Neural progenitor cell (in vitro differentiated cells): ENCODE data around the gene ITCH. TPM values are rescaled to one million over a fixed set of nuclear protein-coding genes. Genes with fewer than 3 reads are reported as not detected.
"Not testable (repeated sequence)": the region's sequence is repeated elsewhere in the genome, so short reads cannot be mapped to it uniquely, and the experiment has no call there.

Source experiments
- DNase-seq: peaks from one replicate; pipeline ENCODE4 v3.0.0-alpha.2; 2016; ENCODE audit warnings: low spot score
- H2AFZ ChIP-seq: fragments of 200-600 bp; sonication (generic); replicated peaks from 2 replicates; pipeline ENCODE4 v1.6.1; 2016; ENCODE audit warnings: antibody characterized with exemption
- H3F3A ChIP-seq: fragments of 200-600 bp; sonication (generic); 2 replicates; pipeline ENCODE4 v1.6.1; 2016; ENCODE audit warnings: antibody characterized with exemption, low read depth
- H3K27ac ChIP-seq: fragments of 200-600 bp; sonication (generic); 2 replicates; pipeline ENCODE4 v1.5.1; 2016; ENCODE audit warnings: mild to moderate bottlenecking
- H3K27me3 ChIP-seq: fragments of 200-600 bp; sonication (generic); 2 replicates; pipeline ENCODE4 v1.6.1; 2016; ENCODE audit warnings: mild to moderate bottlenecking, moderate library complexity
- H3K36me3 ChIP-seq: fragments of 200-600 bp; sonication (generic); 2 replicates; pipeline ENCODE4 v1.5.1; 2016
- H3K4me1 ChIP-seq: fragments of 200-600 bp; sonication (generic); 2 replicates; pipeline ENCODE4 v1.6.1; 2016; ENCODE audit warnings: mixed run types
- H3K4me2 ChIP-seq: fragments of 200-600 bp; sonication (generic); 2 replicates; pipeline ENCODE4 v1.6.1; 2016
- H3K4me3 ChIP-seq: fragments of 200-600 bp; sonication (generic); 2 replicates; pipeline ENCODE4 v1.5.1; 2016
- H3K79me2 ChIP-seq: fragments of 200-600 bp; sonication (generic); 2 replicates; pipeline ENCODE4 v1.6.1; 2016; ENCODE audit warnings: low read depth
- H3K9ac ChIP-seq: fragments of 200-600 bp; sonication (generic); 2 replicates; pipeline ENCODE4 v1.6.1; 2016
- H3K9me3 ChIP-seq: fragments of 200-600 bp; sonication (generic); 2 replicates; pipeline ENCODE4 v1.5.1; 2016; ENCODE audit warnings: low read depth
- H4K20me1 ChIP-seq: fragments of 200-600 bp; sonication (generic); 2 replicates; pipeline ENCODE4 v1.6.1; 2016; ENCODE audit warnings: low read depth
- H3K27ac Mint-ChIP-seq: 3 replicates; pipeline ENCODE4 v1.8.0; 2021; ENCODE audit warnings: mixed read lengths
- H3K27me3 Mint-ChIP-seq: 2 replicates; pipeline ENCODE4 v1.8.0; 2022; ENCODE audit warnings: low read depth, mild to moderate bottlenecking, inconsistent platforms, moderate library complexity, mixed read lengths; ENCODE audit not compliant: insufficient read depth
- H3K36me3 Mint-ChIP-seq: 3 replicates; pipeline ENCODE4 v1.8.0; 2021; ENCODE audit warnings: mixed read lengths
- H3K4me1 Mint-ChIP-seq: 3 replicates; pipeline ENCODE4 v1.8.0; 2021; ENCODE audit warnings: mixed read lengths
- H3K4me3 Mint-ChIP-seq: 3 replicates; pipeline ENCODE4 v1.8.0; 2021; ENCODE audit warnings: mild to moderate bottlenecking, moderate library complexity, mixed read lengths
- H3K9me3 Mint-ChIP-seq: 3 replicates; pipeline ENCODE4 v1.8.0; 2020; ENCODE audit warnings: mixed read lengths
- EZH2 ChIP-seq: fragments of 200-600 bp; sonication (generic); IDR thresholded peaks from 2 replicates; pipeline ENCODE4 v1.6.1; 2017; ENCODE audit warnings: antibody characterized with exemption, mild to moderate bottlenecking, moderate library complexity
- EZH2phosphoT487 ChIP-seq: fragments of 200-600 bp; sonication (generic); IDR thresholded peaks from 2 replicates; pipeline ENCODE4 v1.6.1; 2017; ENCODE audit warnings: antibody characterized with exemption
- total RNA-seq: library from RNA; depleted of rRNA; stranded (reverse); fragments of >200 nt; gene quantifications from 2 replicates; pipeline ENCODE4 v1.2.3, GENCODE V29; 2015; ENCODE audit warnings: low replicate concordance
- TF ChIP-seq, protein P1 (sequence below): fragments of 200-600 bp; sonication (generic); IDR thresholded peaks from 2 replicates; pipeline ENCODE4 v1.5.1; 2017; ENCODE audit warnings: antibody characterized with exemption, mild to moderate bottlenecking

The ITCH gene
- total RNA-seq, 1 donor from 2014 or later = 55.2 TPM

DNA sequence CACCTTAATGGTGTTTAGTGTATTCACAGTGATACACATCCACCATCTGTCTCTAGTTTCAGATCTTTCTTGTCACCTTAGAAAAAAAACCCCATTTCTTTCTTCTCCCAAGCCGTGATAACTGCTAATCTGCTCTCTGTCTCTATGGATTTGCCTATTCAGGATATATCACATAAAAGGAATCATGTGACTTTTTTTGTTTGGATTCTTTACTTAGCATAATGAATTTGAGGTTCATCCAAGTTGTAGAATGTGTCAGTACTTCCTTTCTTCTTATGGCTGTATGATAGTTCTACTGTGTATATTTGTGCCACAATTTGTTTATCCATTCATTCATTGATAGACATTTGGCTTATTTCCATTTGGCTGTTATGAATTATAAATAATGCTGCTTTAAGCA lies 57.1 kb downstream of the ITCH start:
- no peak overlapping the region for H3K9ac ChIP-seq
- no peak overlapping the region for H3K4me2 ChIP-seq
- H3K4me1 ChIP-seq = no peaks in the 10 kb centered on the region
- H3K36me3 ChIP-seq = peaks cover 9% of the 10 kb centered on the region
- Mint-ChIP-seq H3K4me1 (peaks cover 4% of the 10 kb centered on the region), H3K4me3 (no peak overlapping the region), H3K36me3 (peaks cover 41% of the 10 kb centered on the region), H3K27me3 (no peaks in the 10 kb centered on the region), H3K9me3 (no peaks in the 10 kb centered on the region), H3K27ac (no peak overlapping the region)
- no peak overlapping the region for H3K27ac ChIP-seq
- no peak overlapping the region for H3K4me3 ChIP-seq
- H3K9me3 ChIP-seq = no peaks in the 10 kb centered on the region
- H4K20me1 ChIP-seq = peaks cover 9% of the 10 kb centered on the region
- no peak for DNase-seq
- no peaks in the 10 kb centered on the region for H3F3A ChIP-seq
- no peak overlapping the region for H2AFZ ChIP-seq
- no peak for TF ChIP-seq EZH2
- no peaks in the 10 kb centered on the region for H3K27me3 ChIP-seq
- H3K79me2 ChIP-seq = peaks cover 6% of the 10 kb centered on the region

DNA sequence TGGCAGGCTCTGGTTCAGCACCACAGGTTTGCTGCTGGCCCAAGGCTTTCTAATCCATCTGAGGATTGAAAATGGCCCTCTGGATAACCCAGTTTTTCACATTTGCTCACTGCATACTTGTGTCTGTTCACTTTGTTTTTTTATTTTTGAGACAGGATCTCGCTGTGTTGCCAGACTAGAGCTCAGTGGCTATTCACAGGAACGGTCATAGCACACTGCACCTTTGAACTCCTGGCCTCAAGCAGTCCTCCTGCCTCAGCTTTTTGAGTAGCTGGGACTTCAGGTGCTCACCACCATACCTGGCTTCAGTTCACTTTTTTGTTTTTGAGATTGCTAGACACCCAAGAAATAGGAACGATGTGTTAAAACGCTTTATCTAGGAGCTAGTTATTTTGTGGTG lies 57.9 kb downstream of the ITCH start:
- Histone ChIP-seq H3K27me3 (no peaks in the 10 kb centered on the region), H3K4me1 (no peaks in the 10 kb centered on the region), H4K20me1 (peaks cover 9% of the 10 kb centered on the region), H3K4me3 (no peak overlapping the region), H3K4me2 (no peak overlapping the region), H3K9me3 (no peaks in the 10 kb centered on the region), H3K9ac (no peak overlapping the region), H3F3A (no peaks in the 10 kb centered on the region), H3K27ac (no peak overlapping the region), H3K79me2 (peaks cover 6% of the 10 kb centered on the region), H3K36me3 (peaks cover 9% of the 10 kb centered on the region), H2AFZ (no peak overlapping the region)
- no peak for DNase-seq
- Mint-ChIP-seq H3K27ac (peak overlapping the region; percentile 21), H3K4me1 (peaks cover 4% of the 10 kb centered on the region), H3K36me3 (peaks cover 45% of the 10 kb centered on the region), H3K9me3 (no peaks in the 10 kb centered on the region), H3K4me3 (no peak overlapping the region), H3K27me3 (no peaks in the 10 kb centered on the region)
- TF ChIP-seq, protein P1, sequence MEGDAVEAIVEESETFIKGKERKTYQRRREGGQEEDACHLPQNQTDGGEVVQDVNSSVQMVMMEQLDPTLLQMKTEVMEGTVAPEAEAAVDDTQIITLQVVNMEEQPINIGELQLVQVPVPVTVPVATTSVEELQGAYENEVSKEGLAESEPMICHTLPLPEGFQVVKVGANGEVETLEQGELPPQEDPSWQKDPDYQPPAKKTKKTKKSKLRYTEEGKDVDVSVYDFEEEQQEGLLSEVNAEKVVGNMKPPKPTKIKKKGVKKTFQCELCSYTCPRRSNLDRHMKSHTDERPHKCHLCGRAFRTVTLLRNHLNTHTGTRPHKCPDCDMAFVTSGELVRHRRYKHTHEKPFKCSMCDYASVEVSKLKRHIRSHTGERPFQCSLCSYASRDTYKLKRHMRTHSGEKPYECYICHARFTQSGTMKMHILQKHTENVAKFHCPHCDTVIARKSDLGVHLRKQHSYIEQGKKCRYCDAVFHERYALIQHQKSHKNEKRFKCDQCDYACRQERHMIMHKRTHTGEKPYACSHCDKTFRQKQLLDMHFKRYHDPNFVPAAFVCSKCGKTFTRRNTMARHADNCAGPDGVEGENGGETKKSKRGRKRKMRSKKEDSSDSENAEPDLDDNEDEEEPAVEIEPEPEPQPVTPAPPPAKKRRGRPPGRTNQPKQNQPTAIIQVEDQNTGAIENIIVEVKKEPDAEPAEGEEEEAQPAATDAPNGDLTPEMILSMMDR = no peak
- TF ChIP-seq EZH2phosphoT487 (no peak), EZH2 (no peak)

- Histone ChIP-seq H3K36me3 (peaks cover 9% of the 10 kb centered on the region), H3K9me3 (no peaks in the 10 kb centered on the region), H3K79me2 (peaks cover 6% of the 10 kb centered on the region), H3K27me3 (no peaks in the 10 kb centered on the region), H3K9ac (no peak overlapping the region), H3K4me1 (no peaks in the 10 kb centered on the region), H4K20me1 (peaks cover 9% of the 10 kb centered on the region), H3K4me2 (no peak overlapping the region), H3F3A (no peaks in the 10 kb centered on the region), H2AFZ (no peak overlapping the region), H3K27ac (no peak overlapping the region), H3K4me3 (no peak overlapping the region)
- no peak for DNase-seq
- Mint-ChIP-seq H3K9me3 (no peaks in the 10 kb centered on the region), H3K27ac (no peak overlapping the region), H3K27me3 (no peaks in the 10 kb centered on the region), H3K4me1 (peaks cover 4% of the 10 kb centered on the region), H3K4me3 (no peak overlapping the region), H3K36me3 (peaks cover 44% of the 10 kb centered on the region)
- TF ChIP-seq EZH2 = no peak
- TF ChIP-seq EZH2phosphoT487 = no peak
- TF ChIP-seq, protein P1 = no peak
Observed at GRCh38 chr20:34421766-34422466, 58.8 kb downstream of the ITCH start.

DNA sequence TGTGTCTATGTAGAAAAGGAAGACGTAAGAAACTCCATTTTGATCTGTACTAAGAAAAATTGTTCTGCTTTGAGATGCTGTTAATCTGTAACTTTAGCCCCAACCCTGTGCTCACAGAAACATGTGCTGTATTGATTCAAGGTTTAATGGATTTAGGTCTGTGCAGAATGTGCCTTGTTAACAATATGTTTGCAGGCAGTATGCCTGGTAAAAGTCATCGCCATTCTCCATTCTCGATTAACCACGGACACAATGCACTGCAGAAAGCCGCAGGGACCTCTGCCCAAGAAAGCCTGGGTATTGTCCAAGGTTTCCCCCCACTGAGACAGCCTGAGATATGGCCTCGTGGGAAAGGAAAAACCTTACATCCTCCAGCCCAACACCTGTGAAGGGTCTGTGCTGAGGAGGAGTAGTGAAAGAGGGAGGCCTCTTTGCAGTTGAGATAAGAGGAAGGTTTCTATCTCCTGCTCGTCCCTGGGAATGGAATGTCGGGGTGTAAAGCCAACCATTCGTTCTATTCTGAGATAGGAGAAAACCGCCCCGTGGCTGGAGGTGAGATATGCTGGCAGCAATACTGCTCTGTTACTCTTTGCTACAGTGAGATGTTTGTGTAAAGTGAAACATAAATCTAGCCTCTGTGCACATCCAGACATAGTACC lies 62.1 kb downstream of the ITCH start:
- H3K27ac ChIP-seq, H2AFZ ChIP-seq, H3K4me3 ChIP-seq, H3K27me3 ChIP-seq, DNase-seq, H3K4me1 Mint-ChIP-seq, H3K79me2 ChIP-seq, H3K27me3 Mint-ChIP-seq, H3K9me3 ChIP-seq, H3F3A ChIP-seq, H3K4me3 Mint-ChIP-seq, H3K4me1 ChIP-seq, H3K4me2 ChIP-seq, H3K36me3 ChIP-seq, H3K9ac ChIP-seq, H4K20me1 ChIP-seq, H3K9me3 Mint-ChIP-seq: not testable (repeated sequence)
- Mint-ChIP-seq H3K36me3 (peaks cover 40% of the 10 kb centered on the region), H3K27ac (peak overlapping the region; percentile 76)
